HG03175 (cell line): ENCODE measurements around the gene DCHS1.
A peak's percentile ranks its signal among the peaks of the same experiment; 100 is the strongest.

Experiments
- ATAC-seq: cut with Tn5 transposase; IDR thresholded peaks from one replicate; pipeline ENCODE4 v1.9.1; 2021; ENCODE audit warnings: mild to moderate bottlenecking, moderate library complexity; ENCODE audit not compliant: unreplicated experiment

The DCHS1 gene

DNA sequence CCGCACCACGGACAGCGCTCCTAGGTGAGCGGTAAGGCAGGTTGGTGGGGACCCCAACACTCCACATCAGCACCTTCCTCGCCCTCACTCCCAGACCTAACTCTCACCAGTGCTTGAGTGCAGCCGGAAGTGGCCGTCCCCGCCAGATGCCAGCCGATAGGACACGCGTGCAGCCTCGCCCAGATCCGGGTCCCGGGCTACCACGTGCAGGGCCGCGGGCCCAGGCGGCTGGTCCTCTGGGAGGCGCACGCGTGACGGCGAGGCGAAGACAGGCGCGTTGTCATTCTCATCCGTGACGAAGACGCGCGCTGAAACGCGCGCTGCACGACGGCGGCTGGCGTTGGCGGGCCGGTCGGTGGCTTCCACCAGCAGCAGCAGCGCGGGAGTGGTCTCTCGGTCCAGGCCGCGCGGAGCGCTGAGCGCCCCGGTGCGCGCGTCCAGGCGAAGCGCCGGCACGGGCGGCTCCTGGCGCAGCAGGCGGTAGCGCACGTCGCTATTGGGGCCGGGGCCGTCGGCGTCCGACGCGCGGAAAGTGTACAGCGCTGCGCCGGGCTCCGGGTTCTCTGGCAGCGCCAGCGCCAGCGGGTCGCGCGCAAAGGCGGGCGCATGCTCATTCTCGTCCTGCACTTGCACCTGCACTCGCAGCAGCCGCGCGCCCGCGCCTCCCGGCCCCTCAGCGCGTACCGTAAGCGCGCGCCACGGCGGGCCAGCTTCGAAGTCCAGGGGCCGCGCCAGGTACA, 25.5 kb downstream of the DCHS1 start:
- no peak for ATAC-seq

DNA sequence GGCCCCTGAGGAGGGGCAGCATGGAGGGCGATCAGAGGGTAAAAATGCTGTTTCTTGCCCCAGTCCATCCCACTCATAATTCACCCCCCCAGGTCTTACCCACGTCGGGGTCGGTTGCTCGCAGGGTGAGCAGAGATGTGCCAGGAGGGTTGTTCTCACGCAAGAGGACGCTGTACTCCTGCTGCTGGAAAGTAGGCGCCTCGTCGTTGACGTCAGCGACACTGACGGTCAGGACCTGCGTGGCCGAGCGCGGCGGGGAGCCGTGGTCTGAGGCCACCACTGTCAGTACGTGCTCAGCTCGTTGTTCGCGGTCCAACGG, 26.1 kb downstream of the DCHS1 start:
- no peak for ATAC-seq

DNA sequence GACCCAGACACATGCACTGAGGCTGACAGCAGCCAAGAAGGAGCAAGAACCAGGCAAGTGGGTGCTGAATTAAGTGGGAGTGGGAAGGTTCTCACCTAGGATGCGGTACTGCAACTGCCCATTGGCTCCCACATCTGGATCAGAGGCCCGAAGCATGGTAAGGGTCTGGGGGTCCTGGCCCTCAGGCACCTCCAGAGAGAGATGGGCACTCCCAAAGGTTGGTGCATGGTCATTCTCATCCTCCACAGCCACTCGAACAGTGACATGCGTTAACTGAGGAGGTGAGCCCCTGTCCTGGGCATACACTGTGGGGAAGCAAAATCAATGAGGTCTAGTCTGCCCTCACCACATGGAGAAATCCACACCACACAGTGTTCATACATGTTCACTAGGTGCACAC, 27.1 kb downstream of the DCHS1 start:
- no peak for ATAC-seq

DNA sequence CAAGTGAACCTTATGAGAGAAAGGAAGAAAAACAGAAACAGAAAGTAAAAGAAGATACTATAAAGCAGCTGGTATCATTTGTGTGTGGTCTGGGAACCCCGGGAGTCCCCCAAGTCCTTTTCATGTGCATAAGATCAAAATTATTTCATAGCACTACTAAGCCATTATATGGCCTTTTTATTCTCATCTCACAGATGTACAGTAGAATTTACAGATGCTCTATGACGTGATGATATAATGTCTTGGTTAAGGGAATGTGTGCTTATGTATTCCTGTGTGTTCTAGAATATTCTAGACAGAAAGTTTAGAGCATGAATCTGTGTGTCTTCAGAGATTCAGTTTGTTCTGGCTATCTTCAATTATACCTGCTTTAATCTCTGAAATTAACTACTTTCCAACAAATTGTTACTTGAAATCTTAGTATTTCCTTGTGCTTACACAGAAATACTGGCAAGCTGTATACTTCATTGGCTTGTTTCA, 27.8 kb downstream of the DCHS1 start:
- peak; percentile 77 for ATAC-seq

DNA sequence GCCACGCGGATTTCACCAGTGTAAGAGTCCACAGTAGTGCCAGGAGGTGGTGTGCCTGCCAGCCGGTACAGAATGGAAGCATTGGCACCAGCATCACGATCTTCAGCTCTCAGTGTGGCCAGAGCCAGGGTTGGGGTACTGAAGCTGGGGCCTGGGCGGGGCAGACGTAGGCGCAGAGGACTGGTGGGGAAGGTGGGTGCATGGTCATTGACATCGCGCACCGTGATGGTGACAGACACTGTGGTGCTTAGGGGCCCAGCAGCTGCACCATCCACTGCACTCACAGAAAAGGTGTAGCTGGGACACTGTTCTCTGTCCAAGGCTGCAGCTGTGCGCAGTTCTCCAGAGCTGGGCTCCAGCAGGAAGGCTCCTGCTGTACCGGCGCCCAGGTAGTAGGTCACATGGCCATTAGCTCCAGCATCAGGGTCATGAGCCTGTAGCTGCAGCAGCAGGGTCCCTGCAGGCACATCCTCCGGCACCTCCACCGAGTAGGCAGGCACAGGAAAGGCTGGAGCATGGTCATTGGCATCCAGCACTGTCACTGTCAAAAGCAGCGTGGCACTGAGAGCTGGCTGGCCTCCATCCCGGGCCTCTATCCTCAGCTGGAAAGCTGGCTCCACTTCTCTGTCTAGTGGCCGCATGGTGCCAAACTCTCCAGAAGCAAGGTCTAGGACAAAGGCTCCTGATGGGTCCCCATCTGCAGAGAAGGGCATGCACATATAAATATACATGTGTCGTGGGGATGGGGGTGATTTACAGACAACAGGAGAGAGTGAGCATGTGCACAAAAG, 28.4 kb downstream of the DCHS1 start:
- ATAC-seq = no peak

DNA sequence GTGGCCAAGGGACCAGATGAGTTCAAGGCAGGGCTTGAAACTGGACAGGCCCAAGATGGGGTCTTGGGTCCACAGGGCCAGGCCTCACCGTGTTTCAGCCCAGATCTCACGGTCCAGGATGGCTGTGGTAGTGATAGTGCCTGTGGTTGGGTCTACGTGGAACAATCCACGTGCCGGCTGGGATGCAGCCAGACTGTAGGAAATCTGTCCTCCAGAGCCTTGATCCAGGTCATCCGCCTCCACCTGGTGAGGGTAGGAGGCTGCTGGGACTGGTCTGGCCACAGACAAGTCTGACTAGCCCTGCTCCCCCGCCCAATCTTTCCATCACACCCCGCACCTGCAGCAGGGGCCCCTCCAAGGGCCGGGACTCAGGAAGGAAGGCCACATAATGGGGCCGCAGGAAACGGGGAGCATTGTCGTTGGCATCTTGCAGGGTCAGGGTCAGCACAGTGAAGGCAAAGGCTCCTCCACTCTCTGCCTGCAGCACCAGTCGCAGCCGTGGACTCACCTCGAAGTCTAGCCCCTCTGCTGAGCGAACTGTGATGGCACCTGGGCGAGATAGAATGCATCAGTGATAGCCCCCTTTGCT, 29.7 kb downstream of the DCHS1 start:
- no peak for ATAC-seq

DNA sequence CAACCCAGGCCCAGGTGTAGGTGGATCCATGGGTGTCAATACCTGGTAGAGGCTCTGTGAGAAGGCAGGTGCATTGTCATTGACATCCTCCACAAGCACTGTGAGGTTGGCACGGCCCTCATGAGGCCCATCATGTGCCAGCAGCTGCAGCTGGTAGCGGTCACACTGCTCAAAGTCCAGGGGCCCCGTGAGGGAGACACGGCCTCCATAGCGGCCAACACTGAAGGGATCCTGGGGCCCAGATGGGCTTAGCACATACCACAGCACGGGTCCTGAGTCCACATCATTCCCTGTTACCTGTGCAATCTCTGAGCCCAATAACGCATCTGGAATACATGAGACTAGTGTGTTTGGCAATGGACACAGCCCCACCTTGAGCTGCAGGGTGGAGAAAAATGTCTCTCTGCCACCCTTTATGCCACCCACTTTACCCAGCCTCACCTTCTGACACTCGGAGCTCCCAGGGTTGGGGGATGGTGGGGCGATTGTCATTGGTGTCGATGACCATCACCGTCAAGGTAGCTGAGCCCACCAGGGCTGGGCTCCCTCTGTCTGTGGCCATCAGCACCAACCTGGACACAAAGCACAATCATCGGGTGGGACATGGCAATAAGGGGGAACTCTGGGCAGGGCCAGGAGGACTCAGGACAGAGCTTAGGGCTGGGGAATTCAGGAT, 30.3 kb downstream of the DCHS1 start:
- ATAC-seq = no peak

DNA sequence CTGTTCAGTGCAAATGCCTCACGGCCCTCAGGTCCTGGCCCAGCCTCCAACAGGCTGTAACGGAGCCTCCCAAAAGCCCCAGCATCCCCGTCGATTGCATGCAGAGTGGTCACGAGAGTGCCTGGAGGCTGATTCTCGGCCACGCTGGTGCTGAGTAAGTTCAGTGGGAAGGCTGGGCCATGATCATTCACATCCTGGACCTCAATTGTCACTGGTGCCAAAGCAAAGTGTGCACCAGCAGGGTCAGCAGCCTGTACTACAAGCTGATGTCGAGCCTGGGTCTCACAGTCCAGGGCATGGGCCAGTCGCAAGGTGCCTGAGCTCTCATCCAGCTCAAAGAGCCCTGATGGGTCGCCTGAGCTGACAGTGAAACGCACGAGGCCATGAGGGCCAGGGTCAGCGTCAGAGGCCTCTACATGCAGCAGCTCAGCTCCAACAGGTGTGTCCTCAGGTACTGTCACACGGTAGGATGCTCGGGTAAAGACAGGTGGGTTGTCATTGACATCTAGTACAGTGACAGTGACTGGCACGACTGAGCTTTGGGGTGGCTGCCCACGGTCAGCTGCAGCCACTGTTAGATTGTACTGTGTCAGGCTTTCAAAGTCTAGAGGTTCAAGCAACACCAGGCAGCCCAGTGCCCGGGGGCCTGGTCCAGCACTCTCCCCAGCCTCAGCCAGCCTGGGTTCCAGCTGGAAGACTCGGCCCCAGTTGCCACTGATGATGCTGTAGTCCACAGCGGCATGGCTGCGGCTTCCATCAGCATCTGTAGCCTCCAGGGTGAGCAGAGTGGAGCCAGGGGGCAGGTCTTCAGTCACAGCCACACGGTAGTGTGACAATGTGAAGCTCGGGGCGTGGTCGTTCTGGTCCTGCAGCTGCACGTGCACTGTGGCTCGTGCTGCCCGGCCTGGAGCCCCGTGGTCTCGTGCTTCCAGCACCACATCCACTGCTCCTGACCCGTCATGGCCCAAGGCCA, 31.9 kb downstream of the DCHS1 start:
- no peak for ATAC-seq

DNA sequence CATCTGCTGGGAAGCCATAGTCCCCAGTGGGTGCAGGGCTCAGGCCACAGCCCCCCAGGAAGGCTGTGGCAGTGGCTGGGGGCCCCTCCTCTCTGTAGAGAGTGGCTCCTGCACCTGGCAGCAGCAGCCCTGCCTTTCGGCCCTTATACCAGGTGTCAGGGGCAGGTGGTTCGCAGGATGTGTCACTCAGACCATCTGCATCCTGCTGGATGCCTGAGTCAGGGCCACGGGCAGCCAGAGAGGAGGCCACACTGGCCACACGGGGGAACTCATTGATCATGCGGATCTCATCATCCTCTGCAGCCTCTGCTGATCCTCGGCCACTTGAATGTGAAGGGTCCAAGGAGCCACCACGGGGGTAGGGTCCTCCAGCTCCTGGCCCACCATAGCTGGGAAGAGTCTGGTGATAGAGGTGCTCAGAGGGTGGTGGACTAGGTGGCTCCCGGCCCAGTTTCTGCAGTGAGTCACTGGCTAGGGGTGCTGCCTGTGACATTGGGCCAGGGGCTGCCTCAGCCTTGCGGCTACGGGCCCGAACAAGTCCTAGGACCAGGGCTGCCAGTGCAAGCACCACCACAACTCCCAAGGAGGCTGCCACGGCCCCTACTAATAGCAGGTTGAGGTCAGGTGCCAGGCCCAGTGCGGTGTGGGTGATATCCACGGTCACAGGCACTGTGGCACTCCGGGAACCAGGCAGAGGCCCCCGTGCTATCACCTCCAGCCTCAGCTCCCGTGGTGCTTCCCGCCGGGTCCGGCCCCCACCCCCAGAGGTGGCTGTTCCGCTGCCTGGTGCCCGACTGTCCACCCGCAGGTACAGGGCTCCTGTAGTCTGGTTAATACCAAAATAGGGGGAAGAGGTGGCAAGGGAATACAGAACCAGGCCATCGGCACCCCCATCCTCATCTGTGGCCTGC, 33.1 kb downstream of the DCHS1 start:
- no peak for ATAC-seq

DNA sequence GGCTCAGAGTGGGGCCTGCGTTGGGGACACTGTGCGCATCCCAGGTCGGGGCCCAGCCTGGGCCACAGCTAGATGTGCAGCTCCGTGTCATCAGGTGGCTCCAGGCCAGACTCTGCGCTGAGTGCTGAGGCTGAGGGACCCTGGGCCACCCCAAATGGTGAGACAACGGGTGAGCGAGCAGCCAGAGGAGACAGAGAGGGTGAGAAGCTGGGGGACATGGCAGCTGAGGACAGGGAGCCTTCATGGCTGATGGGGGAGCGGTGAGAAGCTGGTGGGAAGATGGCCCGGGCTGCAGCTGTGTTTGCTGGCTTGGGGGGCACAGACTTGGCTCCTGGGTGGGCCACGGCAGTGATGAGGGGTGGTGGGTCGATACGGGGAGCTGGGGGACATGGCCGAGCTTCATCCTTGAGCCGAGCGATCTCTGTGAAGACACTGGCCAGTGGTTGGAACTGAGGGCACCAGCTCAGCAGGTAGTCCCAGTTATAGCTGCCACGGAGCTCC, 33.8 kb downstream of the DCHS1 start:
- ATAC-seq = no peak

DNA sequence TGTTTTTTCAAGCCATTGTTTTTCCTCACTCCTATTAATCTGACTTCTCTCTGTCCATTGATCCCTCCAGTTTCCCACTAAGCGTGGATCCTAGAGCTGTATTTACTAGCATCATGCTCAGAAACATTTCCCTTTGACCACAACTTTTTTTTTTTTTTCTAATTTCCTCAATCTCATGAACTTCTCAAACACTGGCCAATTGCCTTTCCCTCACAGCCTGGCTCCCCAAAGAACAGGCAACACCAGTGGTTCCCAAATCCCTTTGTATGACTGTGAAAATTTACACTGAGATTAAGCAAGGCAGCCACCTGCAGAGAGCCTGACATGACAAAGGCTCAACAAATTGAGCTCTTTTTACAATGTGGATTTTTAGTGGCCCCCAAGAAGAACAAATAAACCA, 35.0 kb downstream of the DCHS1 start:
- ATAC-seq = no peak

DNA sequence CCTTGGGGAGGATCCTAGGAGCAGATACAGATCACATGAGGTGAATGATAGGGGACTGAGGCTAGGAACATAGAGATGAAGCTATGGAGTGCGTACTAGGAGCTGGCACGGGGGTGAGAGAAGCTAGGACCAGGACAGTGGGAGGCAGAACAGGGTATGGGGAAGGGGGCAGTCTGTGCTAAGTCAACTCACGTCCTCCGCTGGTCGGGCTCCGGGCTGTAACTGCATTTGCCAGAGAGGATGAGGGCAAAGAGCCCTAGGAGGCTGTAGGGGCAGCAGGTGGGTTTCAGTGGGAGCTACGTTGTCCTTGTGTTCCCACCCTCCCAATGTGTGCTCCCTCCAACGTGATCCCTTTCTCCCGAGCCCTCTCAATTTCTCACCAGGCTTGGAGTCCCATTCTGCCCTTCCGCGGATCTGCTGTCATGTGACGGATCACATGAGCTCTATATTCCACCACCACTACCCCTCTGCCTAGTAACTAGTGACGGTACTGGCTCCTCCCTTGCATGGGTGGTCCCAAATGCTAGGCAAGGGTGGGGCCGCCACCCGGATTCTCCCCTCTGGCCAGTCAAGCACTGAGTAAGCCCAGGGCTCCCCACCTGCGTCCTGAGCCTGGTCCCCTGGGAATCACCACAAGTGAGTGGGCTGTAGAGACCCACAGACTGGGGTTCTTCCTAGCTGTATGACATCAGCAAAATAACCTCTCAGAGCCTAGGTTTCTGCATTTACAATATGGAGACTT, 36.4 kb downstream of the DCHS1 start, which contains the start of gene TPP1:
Gene TPP1 (minus strand): TSS at position 419 of the 742 bp plus-strand sequence. CDS start 22 bp downstream, at position 397.
- peak; percentile 100 for ATAC-seq

DNA sequence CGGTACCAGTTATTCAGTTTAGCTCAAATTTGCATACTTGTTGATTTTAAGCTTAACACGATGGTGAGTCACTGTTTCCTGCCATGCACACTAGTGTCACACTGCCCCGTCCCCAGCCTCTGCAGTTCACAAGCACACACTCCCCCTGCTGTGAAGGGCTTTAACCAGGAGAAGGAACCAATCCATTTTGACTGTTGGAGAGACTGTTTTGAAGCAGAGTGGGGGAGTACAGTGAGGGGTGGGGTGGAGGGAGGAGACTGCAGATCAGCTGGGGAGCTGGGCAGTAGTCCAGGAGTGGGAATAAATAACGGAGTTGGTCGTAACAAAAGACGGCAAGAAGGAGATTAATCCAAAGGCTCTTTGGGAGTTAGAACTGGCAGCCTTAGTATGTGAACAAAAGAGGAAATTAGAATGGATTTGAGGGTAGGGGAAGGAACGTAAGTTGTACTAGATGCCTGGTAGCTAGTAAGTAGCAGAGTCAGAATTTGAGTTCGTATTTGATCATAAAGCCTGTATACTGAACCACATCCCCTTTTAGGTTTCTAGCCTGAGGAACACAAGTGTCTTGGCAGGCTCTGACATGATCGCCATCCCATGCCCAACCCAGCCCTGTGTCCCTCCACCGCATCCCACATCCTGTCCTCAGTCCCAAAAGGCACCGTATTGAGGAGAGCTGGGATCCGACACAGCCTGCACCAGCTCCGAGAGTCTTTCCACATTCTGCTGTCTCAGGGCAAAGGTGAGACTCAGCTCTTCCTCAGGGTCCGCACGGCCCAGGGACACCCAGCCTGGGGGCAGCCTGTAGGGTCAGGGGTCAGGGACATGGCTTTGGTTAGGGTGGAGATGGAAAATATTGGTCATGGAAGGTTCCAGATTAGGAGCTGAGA, 37.2 kb downstream of the DCHS1 start:
- peak; percentile 15 for ATAC-seq

DNA sequence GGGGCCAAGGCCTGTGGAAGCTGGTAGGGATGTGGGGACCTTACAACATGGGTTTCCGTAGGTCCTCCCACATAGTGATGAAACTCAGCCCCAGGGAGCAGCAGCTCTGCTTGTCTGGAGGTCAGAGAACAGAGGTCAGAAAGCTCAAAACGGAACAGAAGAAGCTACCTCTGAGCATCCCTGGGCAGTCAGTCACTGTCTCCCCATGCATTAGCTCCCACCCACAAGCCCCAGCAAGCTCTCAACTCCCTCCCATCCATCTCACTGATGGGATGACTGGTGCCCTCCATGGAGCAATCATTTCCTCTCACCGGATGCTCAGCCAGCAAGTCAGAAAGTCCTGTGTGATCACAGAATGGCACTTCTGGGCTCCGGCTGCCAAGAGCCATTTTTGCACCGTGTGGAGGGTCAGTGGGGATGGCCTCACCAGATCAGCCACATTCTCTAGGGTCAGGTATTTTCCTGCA, 38.3 kb downstream of the DCHS1 start:
- ATAC-seq = no peak

DNA sequence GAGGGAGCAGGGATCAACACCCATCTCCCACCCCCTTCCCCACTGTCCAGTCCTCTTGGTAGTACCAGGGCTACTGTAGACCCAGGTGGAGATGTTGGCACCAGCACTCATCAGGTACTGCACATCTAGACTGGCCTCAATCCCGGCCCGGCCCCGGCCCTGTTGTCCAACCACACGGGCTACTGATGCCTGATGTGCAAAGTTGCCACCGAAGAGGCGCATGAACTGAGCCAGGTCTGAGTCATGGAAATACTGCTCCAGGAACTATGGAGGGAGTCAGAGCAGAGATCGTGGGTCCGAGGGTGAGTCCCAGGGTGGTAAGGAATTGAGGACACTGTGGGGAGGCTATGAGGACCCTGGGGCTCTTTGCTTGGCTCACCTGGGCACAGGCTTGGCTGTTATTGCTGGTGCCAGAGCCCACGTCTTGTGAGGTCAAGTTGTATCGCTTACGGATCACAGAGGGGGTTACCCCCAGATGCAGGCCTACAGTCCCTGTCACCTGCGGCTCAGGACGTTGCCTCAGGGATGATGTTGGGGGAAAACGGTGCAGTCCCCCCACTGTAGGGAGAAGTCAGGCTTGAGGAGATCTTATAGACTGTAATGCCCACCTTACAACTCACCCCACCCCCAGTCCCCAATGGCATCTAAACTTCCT, 38.9 kb downstream of the DCHS1 start:
- no peak for ATAC-seq

DNA sequence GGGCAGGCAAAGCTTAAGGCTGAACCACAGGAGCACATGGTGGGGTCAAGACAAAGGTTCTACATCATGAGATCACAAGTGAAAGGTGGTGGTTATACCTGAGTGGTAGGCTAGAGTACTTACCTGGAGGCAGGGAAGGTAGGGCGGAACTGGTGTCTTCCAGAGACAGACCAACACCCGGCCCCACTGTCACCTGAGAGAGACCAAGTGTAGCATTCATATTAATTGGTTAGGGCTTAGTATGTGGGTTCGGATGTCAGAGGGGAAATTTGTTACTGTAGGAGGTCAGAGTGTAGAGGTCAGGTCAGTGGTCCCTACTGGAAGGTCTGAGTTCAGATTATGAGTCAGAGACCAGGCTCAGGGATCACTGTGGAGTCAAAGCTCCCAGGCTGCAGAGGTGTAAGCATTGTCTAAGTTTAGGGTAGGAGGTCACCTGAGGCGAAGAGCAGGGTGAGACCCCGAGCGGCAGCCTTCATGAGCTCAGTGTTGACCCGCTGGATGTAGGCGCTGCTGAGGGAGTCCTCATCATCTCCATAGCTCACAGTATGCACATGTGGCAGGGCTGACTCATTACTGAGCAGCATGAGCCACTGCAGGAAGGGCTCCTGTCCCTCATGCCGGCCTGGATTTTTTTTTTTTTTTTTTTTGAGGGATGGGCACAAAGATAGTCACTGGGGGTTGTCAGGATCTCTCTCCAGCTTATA, 39.6 kb downstream of the DCHS1 start:
- no peak for ATAC-seq
